Gastroesophageal sphincter (tissue), 3 donors: Measurements from ENCODE around the gene NPR1.

ENCODE experiments used
- CTCF ChIP-seq, 4 experiments: fragments of 200-600 bp in 2 of 4; fragments of 450-650 bp in 2 of 4; sonication (generic) in 1 of 4; IDR thresholded peaks; one replicate each; pipeline ENCODE4 v1.5.1; 2017 to 2019; ENCODE audit warnings: antibody characterized with exemption in 4 of 4, mild to moderate bottlenecking in 2 of 4, moderate library complexity in 2 of 4
- EP300 ChIP-seq: sonication (generic); formaldehyde crosslinking; IDR thresholded peaks from one replicate; pipeline ENCODE4 v1.6.1; 2017; ENCODE audit warnings: antibody characterized with exemption, mild to moderate bottlenecking

GRCh38 chr1:153685544-153686340, 7.3 kb downstream of the NPR1 start:
- TF ChIP-seq CTCF (IDR thresholded peaks at IDR 0.05) = no peak
- no peak for TF ChIP-seq EP300
